Dedifferentiated amniotic fluid mesenchymal stem cell (primary cell): Measurements from ENCODE around the gene MYL6B.
A peak's percentile ranks its signal among the peaks of the same experiment; 100 is the strongest.
"Not testable (repeated sequence)": the region's sequence is repeated elsewhere in the genome, so short reads cannot be mapped to it uniquely, and the experiment has no call there.

ENCODE experiments used
- DNase-seq: peaks from one replicate; pipeline ENCODE4 v3.0.0-alpha.2; 2016; ENCODE audit errors: extremely low spot score

The MYL6B gene

GRCh38 chr12:56152132-56152755, at the start of gene MYL6B:
MYL6B (plus strand) TSS chr12:56152587; CDS start chr12:56153919, 1,332 bp downstream.
- peak; percentile 94 for DNase-seq

- DNase-seq: no peak
Observed at GRCh38 chr12:56102683-56103065, 49.7 kb upstream of the MYL6B start.

- DNase-seq: no peak
Observed at GRCh38 chr12:56103066-56103711, 49.2 kb upstream of the MYL6B start.

- DNase-seq: no peak
Observed at GRCh38 chr12:56103823-56104108, 48.6 kb upstream of the MYL6B start.

GRCh38 chr12:56104109-56104814, 48.1 kb upstream of the MYL6B start, which contains the start of gene PA2G4:
PA2G4 (plus strand) TSS chr12:56104559; CDS start chr12:56104738, 179 bp downstream.
- peak; percentile 99 for DNase-seq

GRCh38 chr12:56104815-56105608, 47.4 kb upstream of the MYL6B start:
- DNase-seq: no peak

GRCh38 chr12:56105609-56105902, 46.8 kb upstream of the MYL6B start:
- no peak for DNase-seq

- no peak for DNase-seq
Observed at GRCh38 chr12:56107242-56107641, 45.1 kb upstream of the MYL6B start.

GRCh38 chr12:56110571-56110970, 41.8 kb upstream of the MYL6B start:
- no peak for DNase-seq

- DNase-seq: no peak
Observed at GRCh38 chr12:56114084-56114483, 38.3 kb upstream of the MYL6B start.

GRCh38 chr12:56115329-56115728, 37.1 kb upstream of the MYL6B start:
- no peak for DNase-seq

- DNase-seq: peak; percentile 94
Observed at GRCh38 chr12:56116267-56117081, 35.9 kb upstream of the MYL6B start, which contains the start of gene RPL41. RPL41 (plus strand) TSS chr12:56116633.

GRCh38 chr12:56117082-56117706, 35.2 kb upstream of the MYL6B start:
- DNase-seq: not testable (repeated sequence)

- peak; percentile 99 for DNase-seq
Observed at GRCh38 chr12:56117778-56118687, 34.4 kb upstream of the MYL6B start, which contains the start of gene ZC3H10. ZC3H10 (plus strand) TSS chr12:56118266; CDS start chr12:56120563, 2,297 bp downstream.

GRCh38 chr12:56118688-56119357, 33.6 kb upstream of the MYL6B start:
- DNase-seq: no peak

- DNase-seq: peak; percentile 92
Observed at GRCh38 chr12:56119361-56119796, 33.0 kb upstream of the MYL6B start.

- no peak for DNase-seq
Observed at GRCh38 chr12:56120158-56120846, 32.1 kb upstream of the MYL6B start.

- DNase-seq: no peak
Observed at GRCh38 chr12:56121204-56121870, 31.1 kb upstream of the MYL6B start.
